KOPT-K1 (cell line): ENCODE measurements around the gene DOK5.

Experiments
- H3K27ac ChIP-seq: fragments of 200-600 bp; sonication (generic); 2 replicates; pipeline ENCODE4 v1.5.1; 2016; ENCODE audit warnings: antibody characterized with exemption, mild to moderate bottlenecking, low read depth, low read length; ENCODE audit not compliant: poor library complexity, severe bottlenecking
- H3K36me3 ChIP-seq: fragments of 200-600 bp; sonication (generic); 2 replicates; pipeline ENCODE4 v1.5.1; 2017; ENCODE audit warnings: antibody characterized with exemption, mild to moderate bottlenecking, low read length, moderate library complexity; ENCODE audit not compliant: insufficient read depth
- H3K9me3 ChIP-seq: fragments of 200-600 bp; sonication (generic); 2 replicates; pipeline ENCODE4 v1.5.1; 2017; ENCODE audit warnings: antibody characterized with exemption, low read length, mild to moderate bottlenecking; ENCODE audit not compliant: insufficient read depth, poor library complexity, severe bottlenecking

DOK5 gene

DNA sequence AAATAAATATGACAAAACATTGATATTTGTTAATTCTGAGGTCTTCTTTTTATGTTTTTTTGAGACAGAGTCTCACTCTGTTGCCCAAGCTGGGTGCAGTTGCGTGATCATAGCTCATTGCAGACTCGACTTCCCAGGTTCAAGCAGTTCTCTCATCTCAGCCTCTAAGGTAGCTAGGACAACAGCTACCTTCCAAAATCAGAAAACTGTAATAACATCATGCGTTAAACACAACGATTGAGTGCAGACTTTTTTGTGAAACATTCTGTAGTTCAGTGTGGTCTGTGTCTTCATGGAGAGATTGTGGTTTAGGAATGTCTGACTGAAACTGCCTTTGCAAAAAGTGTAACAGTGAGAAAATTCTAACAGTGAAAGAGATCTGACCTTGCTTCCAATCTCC lies 16.1 kb upstream of the DOK5 start:
- Histone ChIP-seq H3K9me3 (no peaks in the 10 kb centered on the region), H3K36me3 (no peaks in the 10 kb centered on the region), H3K27ac (no peak overlapping the region)

DNA sequence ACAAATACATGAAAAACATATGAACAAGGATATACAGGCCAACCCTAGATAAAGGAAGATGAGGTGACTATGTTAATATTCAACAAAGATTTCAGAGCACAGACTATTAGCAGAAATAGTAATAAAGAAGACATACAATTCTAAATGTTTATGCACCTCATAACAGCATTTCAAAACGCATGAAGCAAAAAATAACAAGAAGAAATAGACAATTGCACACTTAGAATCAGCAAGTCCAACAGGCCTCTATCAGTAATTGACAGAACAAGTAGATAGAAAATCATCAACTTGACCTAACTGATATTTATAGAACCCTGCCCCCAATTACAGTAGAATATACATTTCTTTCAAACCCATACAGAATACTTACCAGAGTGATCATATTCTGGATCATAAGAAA lies 11.4 kb upstream of the DOK5 start:
- no peaks in the 10 kb centered on the region for H3K36me3 ChIP-seq

DNA sequence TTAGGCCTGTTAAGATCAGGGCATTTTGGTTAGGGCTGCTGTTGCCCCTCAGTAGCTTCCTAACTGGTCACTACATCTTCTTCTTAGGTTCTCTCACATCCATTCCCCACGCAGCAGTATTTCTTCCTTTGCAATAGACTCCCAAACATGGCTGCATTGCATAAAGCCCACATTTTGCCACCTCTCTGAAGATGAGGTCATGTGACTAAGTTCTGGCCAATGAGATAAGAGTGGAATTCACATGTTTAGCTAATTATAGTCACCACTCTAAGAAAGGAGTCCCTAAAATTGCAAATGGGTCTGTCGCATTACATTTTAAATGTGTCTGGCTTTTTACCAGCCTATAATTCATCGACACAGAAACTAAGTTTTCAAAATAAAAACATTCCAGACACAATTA lies 9.3 kb upstream of the DOK5 start:
- no peak overlapping the region for H3K27ac ChIP-seq
- no peaks in the 10 kb centered on the region for H3K36me3 ChIP-seq
- no peaks in the 10 kb centered on the region for H3K9me3 ChIP-seq

More for the DNA sequence above, 11.4 kb upstream of the DOK5 start:
- H3K9me3 ChIP-seq: no peaks in the 10 kb centered on the region
- no peak overlapping the region for H3K27ac ChIP-seq

DNA sequence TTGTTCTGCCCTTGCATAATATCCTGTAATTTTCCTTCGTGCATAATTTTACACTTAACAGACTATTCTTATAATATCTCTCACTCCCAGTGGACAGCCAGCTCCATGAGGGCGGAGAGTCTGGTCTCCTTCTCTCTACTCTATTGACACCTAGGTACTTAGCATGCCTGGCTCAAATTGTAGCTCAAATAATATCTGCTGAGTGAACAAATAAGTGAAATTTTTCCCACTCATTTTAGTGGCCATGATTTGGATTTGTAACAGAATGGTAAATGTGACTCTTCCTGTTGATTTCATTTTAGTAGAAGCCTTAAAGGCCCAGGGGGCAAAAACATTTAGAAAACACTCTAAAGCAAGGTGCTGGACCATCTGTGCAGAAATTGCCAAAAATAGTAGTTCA lies 7.8 kb upstream of the DOK5 start:
- H3K9me3 ChIP-seq: no peaks in the 10 kb centered on the region

DNA sequence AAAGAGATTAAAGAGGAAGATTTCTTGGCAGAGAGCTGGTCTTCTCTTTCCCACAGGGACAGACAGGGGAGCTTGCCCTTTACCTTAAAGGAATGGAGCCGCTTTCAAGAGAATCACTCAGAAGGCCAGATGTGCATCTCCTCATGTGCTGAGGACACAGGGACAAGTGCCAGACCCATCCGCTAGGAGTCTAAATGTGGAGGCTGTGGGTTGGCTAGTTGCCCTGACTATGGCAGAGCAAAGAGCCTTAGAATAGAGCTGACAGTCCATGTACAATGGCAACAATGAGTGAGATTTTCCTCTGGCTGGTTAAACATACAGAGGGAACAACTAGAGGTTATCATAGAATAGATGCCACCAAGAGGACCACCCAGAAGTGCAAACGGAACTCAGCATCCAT lies 7.3 kb upstream of the DOK5 start:
- no peak overlapping the region for H3K27ac ChIP-seq
- H3K36me3 ChIP-seq: no peaks in the 10 kb centered on the region
- no peaks in the 10 kb centered on the region for H3K9me3 ChIP-seq

More for the DNA sequence above, 7.8 kb upstream of the DOK5 start:
- Histone ChIP-seq H3K36me3 (no peaks in the 10 kb centered on the region), H3K27ac (no peak overlapping the region)

DNA sequence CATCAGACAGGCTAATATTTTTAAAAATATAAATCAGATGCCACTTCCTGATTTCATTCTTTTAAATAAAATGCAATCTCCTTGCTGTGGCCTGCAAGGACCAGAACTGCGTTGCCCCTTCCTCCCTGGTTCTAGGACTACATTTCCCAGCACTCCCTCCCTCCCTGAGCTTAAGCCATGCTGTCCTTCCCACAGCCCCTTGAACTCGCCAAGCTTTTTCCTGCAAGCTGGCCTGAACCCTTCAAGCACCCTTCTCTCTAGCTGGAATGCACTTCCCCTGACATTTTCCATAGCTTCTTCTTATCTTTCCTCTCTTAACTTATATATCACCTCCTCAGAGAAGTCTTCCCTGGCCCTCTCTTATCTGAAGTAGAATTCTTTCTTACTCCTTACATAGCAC lies 6.1 kb upstream of the DOK5 start:
- Histone ChIP-seq H3K27ac (no peak overlapping the region), H3K9me3 (no peaks in the 10 kb centered on the region)

DNA sequence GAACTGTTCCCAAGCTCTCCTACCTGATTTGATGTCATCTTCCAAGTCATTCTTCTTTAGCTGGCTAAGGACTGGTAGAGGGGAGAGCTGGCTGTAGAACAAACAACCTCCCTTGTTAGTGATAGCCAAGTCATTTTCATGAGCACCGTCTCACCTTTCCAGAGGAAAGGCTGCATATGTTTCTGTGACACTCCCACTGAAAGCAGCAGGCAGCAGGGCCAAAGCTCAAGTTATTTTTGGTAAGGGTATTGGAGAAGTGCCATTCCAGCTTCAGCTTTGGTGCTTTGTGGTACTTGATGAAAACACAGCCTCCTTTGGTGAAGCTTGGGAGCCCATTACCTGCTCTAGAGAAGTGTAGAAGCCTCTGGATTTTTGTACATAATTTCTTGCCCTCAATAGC lies 5.4 kb upstream of the DOK5 start:
- H3K36me3 ChIP-seq: no peaks in the 10 kb centered on the region
- H3K9me3 ChIP-seq: no peaks in the 10 kb centered on the region
- no peak overlapping the region for H3K27ac ChIP-seq

More for the DNA sequence above, 6.1 kb upstream of the DOK5 start:
- no peaks in the 10 kb centered on the region for H3K36me3 ChIP-seq

DNA sequence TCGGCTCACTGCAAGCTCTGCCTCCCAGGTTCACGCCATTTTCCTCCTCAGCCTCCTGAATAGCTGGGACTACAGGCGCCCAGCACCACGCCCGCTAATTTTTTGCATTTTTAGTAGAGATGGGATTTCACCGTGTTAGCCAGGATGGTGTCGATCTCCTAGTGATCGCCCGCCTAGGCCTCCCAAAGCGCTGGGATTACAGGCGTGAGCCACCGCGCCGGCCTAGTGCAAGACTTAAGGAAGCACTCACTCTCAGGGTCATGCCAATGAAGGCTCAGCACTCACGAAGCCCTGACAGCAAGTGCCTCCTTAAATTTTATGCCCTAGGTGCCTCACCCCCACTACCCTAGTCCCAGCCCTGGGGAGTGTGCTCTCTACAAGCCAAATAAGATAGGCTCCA lies 4.7 kb upstream of the DOK5 start:
- Histone ChIP-seq H3K9me3 (no peaks in the 10 kb centered on the region), H3K36me3 (no peaks in the 10 kb centered on the region), H3K27ac (no peak overlapping the region)

DNA sequence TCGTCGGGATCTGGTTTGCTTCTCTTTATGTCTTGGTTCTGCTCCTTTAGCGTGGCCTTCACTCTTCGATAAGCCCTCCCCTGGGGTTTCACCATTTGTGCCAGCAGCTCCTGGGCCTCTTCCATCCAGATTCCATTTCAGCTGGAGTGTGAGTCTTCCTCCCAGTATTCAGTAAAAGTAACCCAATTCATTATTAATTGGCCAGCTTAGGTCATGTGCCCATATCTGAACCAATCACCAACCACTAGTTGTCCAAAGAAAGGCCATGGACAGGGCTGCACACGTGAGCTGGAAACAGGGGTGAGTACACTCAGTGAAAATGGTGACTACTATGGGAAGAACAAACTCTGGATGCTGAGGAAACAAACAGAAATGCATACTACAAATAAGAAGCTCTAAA lies 2.8 kb upstream of the DOK5 start:
- Histone ChIP-seq H3K27ac (no peak overlapping the region), H3K9me3 (no peaks in the 10 kb centered on the region)

DNA sequence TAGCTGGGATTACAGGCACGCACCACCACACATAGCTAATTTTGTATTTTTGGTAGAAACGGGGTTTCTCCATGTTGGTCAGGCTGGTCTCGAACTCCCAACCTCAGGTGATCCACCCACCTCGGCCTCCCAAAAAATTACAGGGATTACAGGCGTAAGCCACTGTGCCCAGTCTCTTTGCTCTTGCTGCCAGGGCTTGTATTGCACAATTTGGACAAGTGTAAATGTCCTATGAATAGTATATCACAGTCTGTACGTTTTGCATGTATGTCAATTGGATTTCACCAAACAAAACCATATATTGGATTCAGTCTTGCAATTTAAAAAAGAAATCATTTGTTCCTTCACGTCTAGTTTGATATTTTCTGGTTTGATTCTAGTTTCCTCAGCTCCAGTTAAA lies 2.1 kb upstream of the DOK5 start:
- H3K36me3 ChIP-seq: no peaks in the 10 kb centered on the region
- H3K9me3 ChIP-seq: no peaks in the 10 kb centered on the region
- H3K27ac ChIP-seq: no peak overlapping the region

More for the DNA sequence above, 2.8 kb upstream of the DOK5 start:
- H3K36me3 ChIP-seq: no peaks in the 10 kb centered on the region

DNA sequence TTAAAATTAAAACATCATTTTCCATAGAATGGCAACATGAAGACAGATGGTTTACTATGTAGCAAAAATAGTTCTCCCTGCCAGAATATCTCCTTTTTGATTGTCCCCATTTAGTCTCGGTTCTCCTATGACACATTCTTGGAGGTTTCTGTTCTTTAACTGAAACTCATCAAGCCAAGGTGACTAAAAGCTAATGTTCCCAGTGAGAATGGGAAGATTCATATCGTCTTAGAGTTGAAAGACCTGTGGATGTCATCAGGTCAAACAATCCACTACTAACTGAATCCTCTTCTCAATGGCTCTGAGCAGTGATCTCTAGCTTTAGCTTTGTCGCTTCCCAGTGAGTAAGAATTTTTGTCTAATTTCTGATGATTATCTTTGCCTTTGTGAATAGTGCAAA lies 1.3 kb upstream of the DOK5 start:
- no peaks in the 10 kb centered on the region for H3K9me3 ChIP-seq
- H3K36me3 ChIP-seq: no peaks in the 10 kb centered on the region
- H3K27ac ChIP-seq: no peak overlapping the region

DNA sequence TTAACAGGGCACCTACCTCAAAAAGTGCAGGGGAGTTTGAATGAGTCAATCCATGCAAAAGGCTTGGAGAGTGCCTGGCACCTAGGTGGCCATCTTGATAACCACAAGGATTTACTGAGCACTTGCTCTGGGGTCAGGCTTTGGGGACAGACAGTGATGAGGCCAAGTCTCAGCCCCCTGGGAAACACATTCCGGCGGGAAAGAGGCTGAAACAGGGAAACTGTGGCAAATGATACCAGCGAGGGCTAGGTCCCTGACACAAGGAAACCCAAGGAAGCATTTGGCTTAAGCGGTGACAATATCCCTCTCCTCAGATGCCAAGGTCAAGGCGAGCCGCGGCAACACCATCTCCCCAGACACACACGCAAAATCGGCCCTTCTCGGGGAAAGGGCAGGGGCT lies 527 bp upstream of the DOK5 start:
- no peaks in the 10 kb centered on the region for H3K9me3 ChIP-seq
- H3K27ac ChIP-seq: no peak overlapping the region
- no peaks in the 10 kb centered on the region for H3K36me3 ChIP-seq

DNA sequence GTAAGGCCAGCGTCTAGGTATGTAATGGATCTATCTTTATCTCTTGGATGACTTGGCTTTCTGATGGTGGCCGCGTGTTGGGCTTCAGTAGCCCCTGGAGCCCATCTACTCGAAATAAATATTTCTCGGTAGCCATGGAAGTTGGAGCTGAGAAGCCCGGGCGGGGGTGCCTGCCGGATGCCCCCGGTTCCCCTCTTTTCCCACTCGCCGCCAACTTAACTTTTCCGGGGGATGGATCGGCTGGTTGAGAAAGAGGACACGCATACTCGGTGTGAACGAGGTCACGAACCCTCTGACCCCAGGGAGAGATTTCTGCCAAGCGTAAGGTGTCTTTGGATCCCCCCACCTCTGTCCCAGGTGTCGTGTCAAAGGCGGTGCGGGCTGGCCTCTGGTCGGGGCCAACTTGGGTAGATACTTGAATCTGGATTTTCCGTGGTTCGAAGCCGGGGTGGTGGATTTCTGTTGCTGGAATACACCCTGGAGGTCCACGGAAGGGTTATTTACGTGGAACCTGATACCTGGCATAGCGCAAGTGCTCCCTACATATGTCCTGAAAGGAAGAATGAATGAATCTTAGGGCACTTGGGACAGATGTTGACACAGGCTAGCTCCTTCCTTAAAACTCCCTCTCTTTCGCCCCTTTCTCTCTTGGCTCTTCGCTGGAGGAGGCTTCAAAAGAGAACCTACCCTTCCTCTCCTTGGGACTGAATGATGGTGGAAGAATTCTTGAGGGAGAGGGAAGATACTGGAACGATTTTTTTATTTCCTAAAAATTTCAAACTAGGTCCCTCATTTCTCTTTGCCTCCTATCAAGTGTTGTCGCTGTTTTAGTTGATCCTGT lies 996 bp downstream of the DOK5 start:
- Histone ChIP-seq H3K9me3 (no peaks in the 10 kb centered on the region), H3K36me3 (no peaks in the 10 kb centered on the region), H3K27ac (no peak overlapping the region)

DNA sequence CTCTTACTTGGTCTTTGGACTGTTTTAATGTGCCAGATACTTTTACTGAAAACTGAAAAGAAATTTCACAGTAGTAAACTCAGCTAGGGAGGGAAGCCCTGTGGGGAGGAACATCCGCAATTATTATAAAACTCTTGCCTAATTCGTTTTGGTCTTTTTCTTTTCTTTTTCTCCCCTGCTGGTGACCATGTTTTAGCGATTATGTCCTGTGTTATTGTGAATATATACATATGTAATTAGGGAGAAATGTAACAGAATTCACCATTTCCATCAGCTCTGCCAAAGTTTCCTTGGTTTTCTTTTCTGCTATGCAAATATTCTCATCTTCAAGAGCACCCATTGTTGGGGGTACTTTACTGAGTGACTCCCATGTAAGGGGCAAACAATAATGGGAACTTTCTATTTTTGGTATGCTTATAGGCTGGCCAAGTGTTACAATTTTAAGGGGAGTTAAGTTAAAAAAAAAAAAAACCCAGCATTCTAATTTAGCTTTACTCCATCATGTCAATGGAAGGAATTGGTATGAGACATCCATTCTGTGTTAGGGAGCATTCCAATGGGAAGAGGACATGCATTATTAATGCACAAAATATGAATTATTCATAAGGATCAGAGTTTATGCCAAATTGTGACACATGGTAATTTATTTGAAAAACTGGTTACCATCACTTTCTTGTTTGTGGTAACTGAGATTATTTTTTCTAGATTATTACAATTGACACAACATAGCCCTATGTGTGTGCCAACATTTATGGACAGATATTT lies 2.0 kb downstream of the DOK5 start:
- no peaks in the 10 kb centered on the region for H3K36me3 ChIP-seq
- H3K27ac ChIP-seq: no peak overlapping the region
- H3K9me3 ChIP-seq: no peaks in the 10 kb centered on the region

DNA sequence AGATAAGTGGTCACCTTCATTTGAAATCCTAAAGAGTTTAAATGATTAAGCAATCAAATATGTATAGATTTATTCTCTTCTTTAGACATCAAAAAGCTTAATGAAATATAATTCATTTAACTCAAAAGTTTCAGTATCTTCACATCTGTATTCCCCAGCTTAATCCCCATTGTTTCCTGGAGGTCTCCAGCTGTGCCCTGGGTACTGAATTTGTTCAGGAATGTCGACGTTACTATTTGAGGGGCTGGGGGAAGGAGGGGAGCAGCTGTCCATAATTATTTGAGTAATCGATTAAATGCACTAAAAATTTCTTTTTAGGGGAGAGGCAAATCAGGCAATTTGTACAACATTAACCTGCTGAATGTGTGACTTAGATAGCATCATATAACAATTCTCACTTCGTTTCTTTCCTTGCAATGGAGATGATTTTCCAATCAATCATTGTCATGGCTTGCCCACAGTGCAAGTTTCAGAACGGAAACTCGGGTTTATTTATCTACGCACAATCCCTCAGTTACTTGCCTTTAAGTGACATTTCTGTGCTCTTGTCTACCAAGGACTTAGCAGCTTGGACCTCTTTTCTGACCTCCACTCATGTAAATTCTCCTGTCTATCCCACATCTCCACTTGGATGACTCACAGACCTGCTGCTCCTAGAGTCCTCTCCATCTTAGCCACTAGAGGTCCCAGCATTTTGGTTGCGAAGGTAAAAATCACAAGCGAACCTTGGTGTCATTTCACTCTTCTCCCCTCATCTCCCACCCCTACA lies 3.9 kb downstream of the DOK5 start:
- no peak overlapping the region for H3K27ac ChIP-seq
- no peaks in the 10 kb centered on the region for H3K9me3 ChIP-seq
- H3K36me3 ChIP-seq: no peaks in the 10 kb centered on the region
